ENCODE data around the gene ALDH1B1. TPM values are rescaled to one million over a fixed set of nuclear protein-coding genes. Genes with fewer than 3 reads are reported as not detected.

Gene ALDH1B1
- total RNA-seq, 1 donor from 2014 or later = 9.0 TPM

DNA sequence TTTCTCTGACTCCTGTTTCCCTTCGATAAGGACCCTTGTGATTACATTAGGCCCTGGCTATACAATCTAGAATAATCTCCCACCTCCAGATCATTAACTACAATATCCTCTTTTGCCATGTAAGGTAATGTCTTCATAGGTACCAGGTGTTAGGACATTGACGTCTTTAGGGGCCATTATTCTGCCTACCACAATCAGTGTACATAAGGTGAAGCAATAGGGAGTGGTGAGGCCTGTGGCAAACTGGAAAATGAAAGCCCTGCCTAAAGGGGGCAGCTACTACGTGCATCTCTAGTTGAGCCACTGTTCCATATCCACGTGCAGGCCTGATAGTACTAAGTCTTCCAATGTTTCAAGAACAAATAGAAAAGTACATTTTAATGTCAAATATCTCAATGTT lies 4.8 kb upstream of the ALDH1B1 start:
- Mint-ChIP-seq H3K9me3 (peaks cover 7% of the 10 kb centered on the region), H3K4me3 (no peak overlapping the region), H3K27me3 (peaks cover 15% of the 10 kb centered on the region), H3K36me3 (ENCODE audit: low read depth) (no peaks in the 10 kb centered on the region), H3K27ac (no peak overlapping the region), H3K4me1 (peaks cover 4% of the 10 kb centered on the region)
- POLR2A ChIA-PET = no interaction called here
- intact Hi-C loops (cut with micrococcal nuclease) = no loop called here
- TF ChIP-seq, protein P1, sequence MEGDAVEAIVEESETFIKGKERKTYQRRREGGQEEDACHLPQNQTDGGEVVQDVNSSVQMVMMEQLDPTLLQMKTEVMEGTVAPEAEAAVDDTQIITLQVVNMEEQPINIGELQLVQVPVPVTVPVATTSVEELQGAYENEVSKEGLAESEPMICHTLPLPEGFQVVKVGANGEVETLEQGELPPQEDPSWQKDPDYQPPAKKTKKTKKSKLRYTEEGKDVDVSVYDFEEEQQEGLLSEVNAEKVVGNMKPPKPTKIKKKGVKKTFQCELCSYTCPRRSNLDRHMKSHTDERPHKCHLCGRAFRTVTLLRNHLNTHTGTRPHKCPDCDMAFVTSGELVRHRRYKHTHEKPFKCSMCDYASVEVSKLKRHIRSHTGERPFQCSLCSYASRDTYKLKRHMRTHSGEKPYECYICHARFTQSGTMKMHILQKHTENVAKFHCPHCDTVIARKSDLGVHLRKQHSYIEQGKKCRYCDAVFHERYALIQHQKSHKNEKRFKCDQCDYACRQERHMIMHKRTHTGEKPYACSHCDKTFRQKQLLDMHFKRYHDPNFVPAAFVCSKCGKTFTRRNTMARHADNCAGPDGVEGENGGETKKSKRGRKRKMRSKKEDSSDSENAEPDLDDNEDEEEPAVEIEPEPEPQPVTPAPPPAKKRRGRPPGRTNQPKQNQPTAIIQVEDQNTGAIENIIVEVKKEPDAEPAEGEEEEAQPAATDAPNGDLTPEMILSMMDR (IDR thresholded peaks at IDR 0.05) = no peak
- no peak for DNase-seq
- CTCF ChIA-PET = no interaction called here
- ATAC-seq (ENCODE audit: low read depth) = no peak

DNA sequence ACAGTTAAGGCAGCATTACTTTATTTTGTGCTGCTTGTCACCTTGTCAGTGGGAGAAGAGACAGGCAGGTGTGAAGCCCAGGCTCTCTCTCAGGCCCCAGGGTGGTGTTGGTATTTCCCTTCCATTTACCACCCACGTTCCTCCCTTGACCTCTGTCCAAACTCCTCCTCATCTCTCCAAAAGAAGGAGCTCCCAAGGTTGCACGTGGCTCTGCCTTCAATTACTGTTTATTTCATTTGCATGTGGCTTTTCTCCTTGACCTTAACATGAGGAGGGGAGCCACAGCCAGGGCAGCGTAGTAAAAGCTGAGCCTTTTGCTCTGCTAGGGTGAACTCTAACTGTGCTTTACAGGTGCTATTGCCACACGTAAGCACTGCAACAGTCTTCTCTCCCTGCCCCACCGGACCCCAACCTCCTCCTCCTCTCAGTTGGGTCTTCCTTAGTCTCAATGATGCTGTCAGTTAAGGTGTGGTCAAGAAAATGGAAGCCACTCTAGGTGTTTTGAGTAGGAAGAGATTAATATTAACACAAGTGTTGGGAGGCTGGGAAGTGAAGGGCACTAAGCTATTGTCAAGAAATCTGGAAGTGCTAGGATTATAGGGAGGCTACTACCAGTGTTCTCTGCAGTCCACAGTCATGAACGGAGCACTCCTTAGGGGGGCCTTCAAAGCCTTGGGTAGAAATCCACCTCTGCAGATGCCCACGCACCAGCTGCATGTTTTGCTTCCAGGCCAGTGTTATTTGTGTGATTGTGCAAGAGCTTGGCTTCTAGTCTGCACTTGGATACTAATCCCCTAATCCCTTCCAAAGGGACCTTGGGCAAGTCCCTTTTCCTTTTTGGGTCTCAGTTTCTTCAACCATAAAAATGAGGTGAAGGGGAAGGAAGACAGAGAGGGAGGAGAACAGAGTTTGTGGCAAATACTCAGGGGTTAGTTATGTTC lies 3.9 kb upstream of the ALDH1B1 start:
- Mint-ChIP-seq H3K27ac (no peak overlapping the region), H3K4me1 (peaks cover 12% of the 10 kb centered on the region), H3K27me3 (peaks cover 15% of the 10 kb centered on the region), H3K36me3 (ENCODE audit: low read depth) (no peaks in the 10 kb centered on the region), H3K9me3 (peaks cover 7% of the 10 kb centered on the region), H3K4me3 (no peak overlapping the region)
- intact Hi-C loops (cut with micrococcal nuclease) = no loop called here
- CTCF ChIA-PET = no interaction called here
- POLR2A ChIA-PET = no interaction called here
- no peak for DNase-seq
- no peak for ATAC-seq (ENCODE audit: low read depth)
- TF ChIP-seq, protein P1 (IDR thresholded peaks at IDR 0.05) = no peak

- TF ChIP-seq, protein P1 (IDR thresholded peaks at IDR 0.05) = no peak
- intact Hi-C loops (cut with micrococcal nuclease) = no loop called here
- Mint-ChIP-seq H3K27ac (no peak overlapping the region), H3K4me3 (no peak overlapping the region), H3K27me3 (peaks cover 12% of the 10 kb centered on the region), H3K4me1 (peaks cover 16% of the 10 kb centered on the region), H3K9me3 (peaks cover 7% of the 10 kb centered on the region), H3K36me3 (ENCODE audit: low read depth) (no peaks in the 10 kb centered on the region)
- no peak for ATAC-seq (ENCODE audit: low read depth)
- DNase-seq = no peak
- POLR2A ChIA-PET = no interaction called here
- CTCF ChIA-PET = interaction anchor here (0.6 kb wide), 1 partner anchor 321 kb away, joined by 3 read pairs; no protein-coding TSS in a partner anchor
Observed at GRCh38 chr9:38389313-38389712, 3.2 kb upstream of the ALDH1B1 start.

DNA sequence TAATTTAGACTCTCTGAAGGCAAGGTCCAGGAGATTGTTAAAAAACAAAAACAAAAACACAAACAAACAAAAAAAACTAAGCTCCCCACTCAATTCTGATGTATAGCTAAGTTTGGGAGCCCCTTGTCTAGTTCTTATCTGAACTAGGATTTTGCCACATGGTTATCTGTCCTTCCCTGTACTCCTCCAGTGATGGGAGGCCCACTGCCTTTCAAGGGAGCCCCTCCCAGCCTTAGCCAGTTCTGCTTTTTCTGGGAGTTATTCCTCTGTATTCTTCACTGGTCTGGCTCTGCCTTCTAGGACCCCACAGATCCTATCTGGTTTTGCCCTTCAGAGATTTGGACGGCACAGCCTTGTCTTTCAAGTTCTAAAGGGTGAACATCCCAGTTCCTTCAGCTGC lies 2.1 kb upstream of the ALDH1B1 start:
- intact Hi-C loops (cut with micrococcal nuclease) = loop anchor here (10.0 kb wide), 1 partner anchor 326 kb away; the partner anchor contains the start of gene SHB
- Mint-ChIP-seq H3K27ac (no peak overlapping the region), H3K4me1 (peaks cover 16% of the 10 kb centered on the region), H3K4me3 (no peak overlapping the region), H3K36me3 (ENCODE audit: low read depth) (peaks cover 4% of the 10 kb centered on the region), H3K9me3 (no peaks in the 10 kb centered on the region), H3K27me3 (peaks cover 6% of the 10 kb centered on the region)
- TF ChIP-seq, protein P1 (IDR thresholded peaks at IDR 0.05) = no peak
- POLR2A ChIA-PET = no interaction called here
- CTCF ChIA-PET = no interaction called here
- no peak for DNase-seq
- no peak for ATAC-seq (ENCODE audit: low read depth)

GRCh38 chr9:38390851-38391250 lies 1.7 kb upstream of the ALDH1B1 start:
- DNase-seq (no peak), ATAC-seq (ENCODE audit: low read depth) (no peak)
- Mint-ChIP-seq H3K4me1 (peaks cover 16% of the 10 kb centered on the region), H3K27ac (no peak overlapping the region), H3K36me3 (ENCODE audit: low read depth) (peaks cover 7% of the 10 kb centered on the region), H3K4me3 (peak overlapping the region; percentile 57), H3K9me3 (no peaks in the 10 kb centered on the region), H3K27me3 (peaks cover 6% of the 10 kb centered on the region)
- TF ChIP-seq, protein P1 (IDR thresholded peaks at IDR 0.05) = no peak
- ChIA-PET CTCF (no interaction called here), POLR2A (no interaction called here)
- intact Hi-C loops (cut with micrococcal nuclease) = loop anchor here (10.0 kb wide), 1 partner anchor 326 kb away; the partner anchor contains the start of gene SHB
